Inferior parietal cortex (tissue), 1 donor: ENCODE data around the gene MSTO1.
A peak's percentile ranks its signal among the peaks of the same experiment; 100 is the strongest.
"Not testable (repeated sequence)": the region's sequence is repeated elsewhere in the genome, so short reads cannot be mapped to it uniquely, and the experiment has no call there.

Source experiments
- DNase-seq: peaks from one replicate; pipeline ENCODE4 v3.0.0-alpha.2; 2016; ENCODE audit errors: extremely low spot score

MSTO1 gene

DNA sequence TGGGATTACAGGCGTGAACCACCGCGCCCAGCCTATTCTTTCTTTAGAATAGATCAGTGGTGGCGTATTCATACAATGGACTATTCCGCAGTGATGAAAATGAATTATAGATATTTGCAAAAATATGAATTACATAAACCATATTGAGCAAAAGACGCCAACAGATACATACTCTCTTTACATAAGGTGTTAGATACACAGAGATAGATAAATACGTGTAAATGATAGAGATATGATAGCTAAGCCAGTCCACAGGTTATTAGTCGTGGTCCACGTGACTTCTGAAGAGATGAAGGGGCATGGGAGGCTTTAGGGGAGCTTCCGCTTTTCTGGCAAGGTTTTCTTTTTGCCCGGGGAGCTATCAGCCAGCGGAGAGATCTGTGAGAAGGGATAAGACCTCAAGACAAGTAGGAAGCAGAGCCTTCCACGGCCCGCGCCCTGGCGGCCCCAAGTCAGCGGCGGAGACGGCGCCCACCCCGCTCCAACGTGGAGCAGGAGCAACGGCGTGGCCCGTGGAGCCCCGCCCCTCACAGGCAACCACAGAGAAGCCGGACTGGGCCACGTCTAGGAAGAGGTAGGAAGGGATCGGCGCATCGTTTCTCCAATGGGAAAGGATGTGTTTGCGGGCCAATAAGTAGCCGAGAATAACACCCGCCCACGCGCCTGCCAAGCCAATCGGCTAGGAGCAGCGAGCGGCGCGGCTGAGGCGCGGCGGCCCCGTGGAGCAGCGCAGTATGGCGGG, at the start of gene MSTO1:
Gene MSTO1 (plus strand): TSS at position 704 of the 742 bp plus-strand sequence. CDS start 31 bp downstream, at position 735.
- peak; percentile 93 for DNase-seq

GRCh38 chr1:155561779-155562580, 48.0 kb upstream of the MSTO1 start:
- not testable (repeated sequence) for DNase-seq

DNA sequence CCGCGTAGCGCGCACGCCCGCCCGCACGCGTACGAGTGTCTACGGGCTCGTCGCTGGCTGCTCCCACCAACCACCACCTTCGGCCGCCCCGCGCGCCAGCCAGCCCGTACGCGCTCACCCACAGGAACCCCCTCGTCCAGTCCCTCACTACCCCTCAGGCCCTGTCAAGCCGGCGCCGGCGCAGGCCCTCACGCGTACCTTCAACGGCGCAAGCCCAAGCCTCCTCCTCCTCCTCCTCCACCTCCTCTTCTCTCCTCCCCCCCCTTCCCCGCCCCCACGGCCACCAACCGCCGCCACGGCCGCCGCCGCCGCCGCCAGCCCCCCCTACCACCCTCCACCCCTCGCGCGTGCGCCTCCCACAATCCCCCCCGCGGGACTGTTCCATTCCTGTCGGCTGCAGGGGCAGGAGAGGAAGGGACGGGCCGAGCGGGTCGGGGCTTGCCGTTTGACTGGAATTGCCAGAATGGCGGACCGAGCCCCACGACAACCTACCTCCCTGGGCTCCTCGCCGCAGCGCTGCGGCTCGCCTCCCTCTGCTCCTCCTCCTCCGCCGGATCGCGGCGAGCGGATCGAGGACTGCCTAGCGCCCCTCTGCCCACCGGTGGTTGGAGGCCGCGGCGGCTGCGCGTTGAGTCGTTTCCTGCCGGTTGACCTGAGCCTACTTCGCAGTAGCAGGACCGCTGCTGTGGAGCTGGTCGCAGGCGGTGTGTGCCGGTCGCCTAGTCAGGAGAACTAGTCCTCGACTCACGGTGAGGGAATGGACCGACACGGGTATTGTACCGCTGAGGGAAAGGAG, 47.2 kb upstream of the MSTO1 start, which contains the start of gene ASH1L:
Gene ASH1L (minus strand): TSS at position 223 of the 796 bp plus-strand sequence. CDS start 41,284 bp downstream, outside the sequence.
- peak; percentile 95 for DNase-seq

GRCh38 chr1:155563377-155564022, 46.5 kb upstream of the MSTO1 start:
- not testable (repeated sequence) for DNase-seq

DNA sequence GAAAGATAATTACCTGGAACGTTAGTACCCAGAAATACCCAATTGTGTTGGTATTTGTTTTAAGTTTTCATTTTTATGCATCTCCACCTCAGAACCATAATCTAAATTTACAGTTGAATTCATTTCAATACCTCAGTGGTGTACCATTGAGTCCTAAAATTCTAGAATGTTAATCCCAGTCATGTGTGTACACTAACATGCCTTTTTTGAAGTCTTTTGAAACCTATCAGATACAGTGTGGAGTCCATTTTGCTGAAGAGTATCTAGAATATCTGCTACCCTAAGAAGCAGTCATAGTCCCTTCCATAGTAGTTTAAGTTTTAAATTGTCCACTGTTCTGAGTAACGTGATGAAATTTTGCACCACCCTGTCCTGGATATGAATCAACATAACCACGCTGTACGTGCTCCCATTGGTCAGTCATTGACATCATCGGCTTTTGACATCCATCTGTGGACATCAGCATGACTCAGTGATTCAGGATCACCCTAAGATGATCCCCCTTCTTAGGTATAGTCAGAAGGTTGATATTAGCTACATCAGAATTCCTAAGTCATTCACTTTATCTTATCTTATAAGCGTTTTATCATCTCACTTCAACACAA, 39.9 kb upstream of the MSTO1 start:
- DNase-seq: no peak

DNA sequence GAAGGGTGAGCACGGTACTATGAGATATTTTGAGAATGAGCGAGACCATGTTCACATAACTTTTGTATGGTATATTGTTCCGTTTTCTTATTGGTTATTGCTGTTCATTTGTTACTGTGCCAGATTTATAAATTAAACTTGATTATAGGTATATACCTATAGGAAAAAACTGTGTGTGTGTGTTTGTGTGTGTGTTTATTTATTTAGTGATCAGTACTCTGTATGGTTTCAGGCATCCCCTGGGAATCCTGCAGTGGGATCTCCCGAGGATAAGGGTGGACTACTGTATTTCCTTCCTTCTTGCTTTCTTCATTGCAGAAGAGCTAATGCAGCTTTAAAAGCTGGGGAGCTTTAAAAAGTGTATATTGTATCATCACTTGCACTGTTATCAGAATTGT, 39.4 kb upstream of the MSTO1 start:
- DNase-seq: no peak

DNA sequence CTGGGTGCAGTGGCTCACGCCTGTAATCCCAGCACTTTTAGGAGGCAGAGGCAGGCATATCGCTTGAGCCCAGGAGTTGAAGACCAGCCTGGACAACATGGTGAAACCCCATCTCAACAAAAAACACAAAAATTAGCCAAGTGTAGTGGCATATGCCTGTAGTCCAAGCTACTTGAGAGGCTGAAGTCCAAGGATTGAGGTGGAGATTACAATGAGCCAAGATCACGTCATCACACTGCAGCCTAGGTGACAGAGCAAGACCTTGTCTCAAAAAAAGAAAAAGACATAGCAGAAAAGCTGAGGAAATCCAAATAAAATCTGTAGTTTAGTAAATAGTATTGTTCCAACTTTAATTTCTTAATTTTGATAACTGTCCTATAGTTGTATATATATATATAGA, 35.9 kb upstream of the MSTO1 start:
- no peak for DNase-seq

GRCh38 chr1:155575608-155576007, 34.4 kb upstream of the MSTO1 start:
- DNase-seq: not testable (repeated sequence)

GRCh38 chr1:155583846-155584245, 26.2 kb upstream of the MSTO1 start:
- DNase-seq: not testable (repeated sequence)

- not testable (repeated sequence) for DNase-seq
These were observed 20.7 kb upstream of the MSTO1 start for GRCh38 chr1:155589282-155589681.

DNA sequence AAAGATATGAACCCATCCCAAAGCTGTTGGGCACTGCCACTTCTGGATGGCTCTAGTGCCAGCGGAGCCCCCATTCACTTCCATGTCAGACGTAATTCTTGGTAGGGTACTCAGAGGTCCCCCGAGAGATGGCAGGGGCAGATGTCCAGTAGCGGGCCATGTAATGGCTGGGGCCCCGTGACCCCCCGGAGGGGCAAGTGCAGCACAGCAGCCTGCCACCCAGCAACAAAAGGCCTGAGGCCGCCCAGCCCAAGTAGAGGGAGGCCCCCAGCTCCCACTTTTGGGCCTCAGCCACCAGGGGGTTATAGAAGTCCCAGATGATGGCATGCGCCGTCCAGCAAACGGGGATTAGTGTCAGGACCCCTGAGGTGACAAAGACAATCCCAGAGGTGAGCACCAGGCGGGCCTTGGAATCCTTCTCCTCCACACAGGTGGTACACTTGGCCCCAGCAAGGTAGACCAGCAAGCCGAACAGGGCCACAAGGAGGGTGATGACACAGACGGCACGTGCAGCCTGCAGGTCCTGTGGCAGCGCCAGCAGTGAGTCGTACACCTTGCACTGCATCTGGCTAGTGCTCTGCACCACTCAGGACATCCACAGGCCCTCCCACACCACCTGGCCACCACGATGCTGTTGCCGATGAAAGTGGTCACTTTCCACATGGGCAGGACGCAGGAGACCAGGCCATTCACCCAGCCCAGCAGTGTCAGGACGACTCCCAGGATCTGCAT, 19.3 kb upstream of the MSTO1 start:
- DNase-seq: not testable (repeated sequence)

DNA sequence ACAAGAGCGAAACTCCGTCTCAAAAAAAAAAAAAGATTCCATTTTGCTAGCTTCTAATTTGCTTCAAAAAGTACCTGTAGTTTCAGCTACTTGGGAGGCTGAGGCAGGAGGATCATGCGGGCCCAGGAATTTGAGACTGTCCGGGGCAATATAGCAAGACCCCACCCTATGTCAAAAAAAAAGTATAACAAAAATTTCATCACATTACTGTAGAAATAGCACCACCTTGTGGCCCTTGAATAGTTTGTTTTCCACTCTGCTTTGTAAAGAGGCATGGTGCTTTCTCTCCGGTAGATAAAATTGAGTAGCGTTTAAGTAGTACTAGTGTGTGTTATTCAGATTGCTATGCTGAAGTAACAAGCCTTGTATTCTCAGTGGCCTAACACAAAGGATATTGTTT, 18.2 kb upstream of the MSTO1 start:
- peak; percentile 85 for DNase-seq

DNA sequence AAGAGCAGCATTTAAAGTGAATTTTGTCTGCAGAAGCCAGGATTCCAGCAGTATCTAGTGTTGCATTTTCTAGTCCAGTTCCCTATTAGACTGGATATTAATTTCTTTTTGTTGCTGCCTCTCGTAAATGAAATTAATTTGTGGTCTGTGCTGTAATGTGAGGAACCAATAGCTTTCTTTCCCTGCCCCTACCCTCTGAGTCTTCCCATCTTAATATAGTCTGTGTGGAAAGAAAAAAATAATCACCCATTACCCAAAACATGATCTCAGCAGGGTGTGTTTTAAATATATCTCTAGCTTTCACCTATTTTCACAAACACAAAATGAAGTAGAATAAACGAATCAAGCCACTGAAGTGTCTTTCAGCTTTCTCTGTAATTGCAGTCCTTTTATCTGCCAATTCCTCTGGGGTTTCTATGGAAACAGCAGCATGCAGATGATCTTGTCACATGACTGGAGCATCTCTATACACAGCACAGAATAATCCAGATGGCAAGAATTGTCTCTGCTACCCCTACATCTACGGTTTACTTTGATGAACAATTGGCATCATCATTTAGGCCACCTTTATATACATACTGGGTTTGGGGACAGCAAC, 14.0 kb upstream of the MSTO1 start:
- peak; percentile 58 for DNase-seq

- no peak for DNase-seq
These were observed 13.2 kb upstream of the MSTO1 start for GRCh38 chr1:155596864-155597263.

DNA sequence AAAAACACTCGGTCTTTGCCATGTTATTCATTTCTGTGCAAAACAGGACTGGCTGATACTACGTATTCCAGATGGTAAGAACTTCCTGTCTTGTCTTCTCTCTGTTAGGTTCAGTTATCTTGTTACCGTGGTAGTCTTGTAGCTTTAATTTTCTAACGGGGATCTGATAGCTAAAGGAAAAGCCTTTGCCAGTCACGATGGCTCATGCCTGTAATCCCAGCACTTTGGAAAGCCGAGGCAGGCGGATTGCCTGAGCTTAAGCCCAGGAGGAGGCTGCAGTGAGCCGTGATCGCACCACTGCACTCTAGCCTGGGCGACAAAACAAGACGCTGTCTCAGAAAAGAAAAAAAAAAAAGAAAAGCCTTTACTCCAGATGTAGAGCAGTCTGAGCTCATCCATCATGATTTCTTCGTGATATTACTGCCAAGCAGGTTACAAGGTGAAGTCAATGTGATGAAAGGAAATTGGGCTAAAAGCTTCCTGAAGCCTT, 11.1 kb upstream of the MSTO1 start:
- peak; percentile 55 for DNase-seq

DNA sequence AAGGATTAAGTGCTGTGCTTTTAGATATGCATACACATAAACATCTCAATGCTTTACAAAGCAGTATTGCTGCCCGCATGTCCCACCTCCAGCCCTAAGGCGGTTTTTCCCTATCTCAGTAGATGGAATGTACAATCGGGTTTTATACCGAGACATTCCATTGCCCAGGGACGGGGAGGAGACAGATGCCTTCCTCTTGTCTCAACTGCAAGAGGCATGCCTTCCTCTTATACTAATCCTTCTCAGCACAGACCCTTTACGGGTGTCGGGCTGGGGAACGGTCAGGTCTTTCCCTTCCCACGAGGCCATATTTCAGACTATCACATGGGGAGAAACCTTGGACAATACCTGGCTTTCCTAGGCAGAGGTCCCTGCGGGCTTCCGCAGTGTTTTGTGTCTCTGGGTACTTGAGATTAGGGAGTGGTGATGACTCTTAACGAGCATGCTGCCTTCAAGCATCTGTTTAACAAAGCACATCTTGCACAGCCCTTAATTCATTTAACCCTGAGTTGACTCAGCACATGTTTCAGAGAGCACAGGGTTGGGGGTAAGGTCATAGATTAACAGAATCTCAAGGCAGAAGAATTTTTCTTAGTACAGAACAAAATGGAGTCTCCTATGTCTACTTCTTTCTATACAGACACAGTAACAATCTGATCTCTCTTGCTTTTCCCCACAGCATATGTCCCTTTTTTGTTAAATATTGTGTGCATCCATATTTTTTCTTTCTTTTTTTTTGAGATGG, 10.0 kb upstream of the MSTO1 start:
- DNase-seq: not testable (repeated sequence)

GRCh38 chr1:155607708-155608107, 2.3 kb upstream of the MSTO1 start:
- no peak for DNase-seq

DNA sequence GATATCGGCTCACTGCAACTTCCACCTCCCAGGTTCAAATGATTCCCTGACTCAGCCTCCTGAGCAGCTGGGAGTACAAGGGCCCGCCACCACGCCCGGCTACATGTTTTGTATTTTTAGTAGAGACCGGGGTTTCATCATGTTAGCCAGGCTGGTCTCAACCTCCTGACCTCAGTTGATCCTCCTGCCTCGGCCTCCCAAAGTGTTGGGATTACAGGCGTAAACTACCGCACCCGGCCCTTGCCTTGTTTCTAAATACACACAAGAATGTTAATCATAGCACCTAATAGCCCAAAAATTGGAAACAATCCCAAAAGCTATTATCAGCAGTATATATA, 1.2 kb upstream of the MSTO1 start:
- DNase-seq: no peak

DNA sequence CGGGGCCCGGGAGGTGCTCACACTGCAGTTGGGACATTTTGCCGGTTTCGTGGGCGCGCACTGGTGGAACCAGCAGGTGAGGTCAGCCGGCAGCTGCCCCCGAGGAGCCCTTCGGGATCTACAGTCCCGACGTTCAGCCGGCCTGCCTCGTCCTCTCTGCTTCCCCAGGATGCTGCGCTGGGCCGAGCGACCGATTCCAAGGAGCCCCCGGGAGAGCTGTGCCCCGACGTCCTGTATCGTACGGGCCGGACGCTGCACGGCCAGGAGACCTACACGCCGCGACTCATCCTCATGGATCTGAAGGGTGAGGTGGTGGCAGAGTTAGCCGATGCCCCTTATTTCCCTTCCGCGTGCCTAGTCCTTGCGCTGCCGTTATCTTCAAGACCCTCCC, 234 bp downstream of the MSTO1 start:
- DNase-seq: not testable (repeated sequence)
